Pancreas (tissue), 10 donors: ENCODE results near the gene CD70. TPM values are rescaled to one million over a fixed set of nuclear protein-coding genes. Genes with fewer than 3 reads are reported as not detected.
"Not testable (repeated sequence)": the region's sequence is repeated elsewhere in the genome, so short reads cannot be mapped to it uniquely, and the experiment has no call there.

Source experiments
- ATAC-seq, 4 donors: fragments of 200-7000 bp; cut with Tn5 transposase; one replicate each; pipeline versions ENCODE4 v1.8.0 to v1.9.1; 2020; ENCODE audit warnings: mild to moderate bottlenecking in 4 of 4, moderate library complexity in 4 of 4
- DNase-seq, 6 donors: peaks; one replicate each; pipeline ENCODE4 v3.0.0-alpha.2; 2020
- FAIRE-seq: peaks from 2 replicates; lab custom pipeline; 2012; peaks lifted over from hg19 to GRCh38; lab: Jason Lieb, UNC
- H3K27ac ChIP-seq, 4 donors: fragments of 200-600 bp; sonication (generic); 1 replicate in 3 of 4; 2 replicates in 1 of 4; pipeline versions ENCODE4 v1.5.0 to v1.8.0; 2020
- H3K27me3 ChIP-seq, 4 donors: fragments of 200-600 bp; one replicate each; pipeline ENCODE4 v1.8.0; 2021
- H3K36me3 ChIP-seq, 3 donors: fragments of 200-600 bp; sonication (generic) in 1 of 3; one replicate each; pipeline versions ENCODE4 v1.5.0 to v1.8.0; 2020 to 2021
- H3K4me1 ChIP-seq, 3 donors: fragments of 200-600 bp; one replicate each; pipeline ENCODE4 v1.8.0; 2021
- H3K4me3 ChIP-seq, 4 donors: fragments of 200-600 bp; sonication (generic) in 2 of 4; one replicate each; pipeline versions ENCODE4 v1.5.0 to v1.8.0; 2020 to 2021
- H3K9me3 ChIP-seq, 4 donors: fragments of 200-600 bp; one replicate each; pipeline ENCODE4 v1.8.0; 2021
- CTCF ChIP-seq, 4 donors: fragments of 200-600 bp; sonication (generic) in 3 of 4; IDR thresholded peaks; one replicate each; pipeline versions ENCODE4 v1.5.0 to v1.8.0; 2021; ENCODE audit warnings: antibody characterized with exemption in 4 of 4
- WGBS, 2 donors: extraction: QIAGEN DNeasy Blood & Tissue Kit; methylation state at CpG; one replicate each; pipeline ENCODE4 v1.1.7; 2013; 5-methylcytosine and 5-hydroxymethylcytosine counted together
- intact Hi-C, 3 donors: fragments of 100-400 bp; cut with DNase I; formaldehyde crosslinking; loops; one replicate each; pipeline versions ENCODE4 v1.11.1 to v1.14.2; 2022
- polyA plus RNA-seq, 2 donors: library from polyadenylated mRNA; stranded (reverse); fragments of 200-250 nt; gene quantifications; one replicate each; pipeline ENCODE4 v1.2.3, GENCODE V29; 2013
- total RNA-seq, 6 donors: library from RNA; stranded (reverse); fragmentation: NEBNext Ultra II Directional in 4 of 6; extraction: Animal tissue kit (Norgen Biotek cat#: 25700) in 4 of 6; gene quantifications; one replicate each; pipeline versions ENCODE4 v1.2.1 to v1.2.4, GENCODE V29; 2021 to 2023
- donor health status: healthy with polysubstance abuse.
- donor health status: DM: no; HTN: no; CAD: no; lungs with moderate emphysema.
- donor health status: DM: no; HTN: no; CAD: no.
- donor health status: control.
- donor health status: control.
- donor health status: Bipolar disorder and iron deficiency.
- donor health status: DM: yes; HTN: yes; CAD: no.
- donor health status: DM: no; HTN: no; CAD: no.
- donor health status: DM: no; HTN: no; CAD: no.
- donor health status: DM: yes; HTN: yes; CAD: no.

CD70 gene
- total and polyA plus RNA-seq, 8 donors: 0.16 TPM; not detected in 7

DNA sequence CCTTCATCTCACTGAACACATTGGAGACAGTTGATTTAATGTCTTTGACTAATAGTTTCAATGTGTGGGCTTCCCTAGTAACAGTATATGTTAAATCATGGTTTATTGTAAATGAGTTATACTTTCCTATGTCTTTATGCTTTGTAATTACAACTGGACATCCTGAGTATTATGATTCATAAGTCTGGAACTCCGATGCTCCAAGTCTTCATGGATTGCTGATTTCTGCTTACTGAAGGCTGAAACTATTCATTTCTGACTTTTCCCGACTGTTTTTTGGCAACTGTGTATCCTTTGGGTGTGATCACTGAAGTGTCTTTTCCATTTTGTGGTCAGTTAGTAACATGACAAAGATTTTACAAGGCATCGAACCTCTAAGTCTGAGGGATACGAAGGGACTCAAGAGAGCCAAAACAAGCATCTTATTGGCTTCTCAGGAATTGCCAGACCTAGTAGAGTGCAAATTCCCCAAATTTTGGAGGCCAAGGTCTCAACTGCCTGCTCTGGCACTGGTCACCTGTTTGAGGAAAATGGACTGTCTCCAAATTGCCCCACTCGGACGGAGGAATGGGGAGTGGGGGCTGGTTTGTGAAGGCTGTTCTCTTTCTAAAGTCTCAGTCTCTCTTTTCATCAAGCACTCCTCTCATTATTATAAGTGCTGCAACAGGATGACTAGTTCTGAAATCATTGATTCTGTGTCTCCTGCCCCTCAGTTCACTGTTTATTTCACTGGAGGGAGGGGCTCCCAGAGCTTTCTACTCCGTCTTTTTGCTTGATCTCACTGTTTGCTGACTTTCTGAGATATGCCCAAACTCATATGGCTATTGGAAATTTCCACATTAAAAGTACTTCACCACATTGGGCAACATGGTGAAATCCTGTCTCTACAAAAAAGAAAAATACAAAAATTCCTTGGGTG is 20.2 kb upstream of the CD70 start:
- FAIRE-seq: no peak
- H3K4me3 ChIP-seq: no peak overlapping the region
- intact Hi-C loops: no loop called here
- H3K4me1 ChIP-seq: no peaks in the 10 kb centered on the region
- no peaks in the 10 kb centered on the region for H3K36me3 ChIP-seq
- 36 to 52% methylated on average over 7 of the region's 7 CpGs for WGBS, 2 donors
- DNase-seq: no peak
- TF ChIP-seq CTCF (IDR thresholded peaks at IDR 0.05): no peak
- H3K27ac ChIP-seq: no peak overlapping the region
- no peak for ATAC-seq
- H3K27me3 ChIP-seq: peaks cover 0 to 9% (median 5%) of the 10 kb centered on the region in 4 donors
- H3K9me3 ChIP-seq: no peaks in the 10 kb centered on the region

GRCh38 chr19:6608940-6609339 is 18.0 kb upstream of the CD70 start:
- Histone ChIP-seq H3K4me3 (no peak overlapping the region), H3K9me3 (no peaks in the 10 kb centered on the region), H3K36me3 (no peaks in the 10 kb centered on the region), H3K27me3 (peaks cover 0 to 9% (median 5%) of the 10 kb centered on the region in 4 donors), H3K27ac (no peak overlapping the region), H3K4me1 (no peaks in the 10 kb centered on the region)
- DNase-seq (no peak), ATAC-seq (no peak), FAIRE-seq (no peak)
- TF ChIP-seq CTCF (IDR thresholded peaks at IDR 0.05): no peak
- 51 to 67% methylated on average over 5 of the region's 5 CpGs for WGBS, 2 donors
- intact Hi-C loops: no loop called here

GRCh38 chr19:6608146-6608545 is 17.2 kb upstream of the CD70 start:
- 54 to 73% methylated on average over 9 of the region's 9 CpGs for WGBS, 2 donors
- H3K4me3 ChIP-seq, H3K36me3 ChIP-seq, H3K4me1 ChIP-seq, H3K27ac ChIP-seq, intact Hi-C loops, FAIRE-seq, H3K9me3 ChIP-seq, H3K27me3 ChIP-seq, ATAC-seq, DNase-seq: not testable (repeated sequence)

GRCh38 chr19:6606276-6607070 is 15.5 kb upstream of the CD70 start:
- H3K4me3 ChIP-seq, FAIRE-seq, intact Hi-C loops, DNase-seq, H3K27me3 ChIP-seq, H3K4me1 ChIP-seq, ATAC-seq, H3K9me3 ChIP-seq, H3K36me3 ChIP-seq, H3K27ac ChIP-seq: not testable (repeated sequence)
- 66 to 73% methylated on average over 11 of the region's 11 CpGs for WGBS, 2 donors

DNA sequence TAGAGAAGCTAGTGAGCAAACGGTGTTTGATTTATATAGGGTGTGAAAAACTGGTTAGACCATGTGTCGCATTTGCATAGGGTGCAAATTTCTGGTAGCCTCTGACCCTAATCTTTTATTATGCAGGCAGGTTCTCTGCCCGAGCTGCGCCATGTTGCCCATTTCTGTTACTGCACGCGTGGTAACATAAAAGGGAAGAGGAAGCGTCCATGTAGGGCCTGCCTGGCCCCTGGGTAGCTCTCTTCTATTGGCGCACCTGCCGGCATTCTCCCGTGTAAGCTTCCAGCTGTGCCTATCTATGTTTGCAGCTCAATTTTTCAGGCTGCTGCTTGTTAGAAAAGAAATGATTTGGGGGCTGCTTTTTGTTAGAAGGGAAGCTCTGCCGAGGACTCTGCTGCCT is 14.0 kb upstream of the CD70 start:
- peaks cover 0 to 5% (median 2%) of the 10 kb centered on the region in 4 donors for H3K27me3 ChIP-seq
- intact Hi-C loops: no loop called here
- H3K4me1 ChIP-seq: no peaks in the 10 kb centered on the region
- no peak for TF ChIP-seq CTCF (IDR thresholded peaks at IDR 0.05)
- FAIRE-seq: no peak
- H3K4me3 ChIP-seq: no peak overlapping the region
- no peak for ATAC-seq
- no peak for DNase-seq
- H3K27ac ChIP-seq: no peak overlapping the region
- H3K9me3 ChIP-seq: no peaks in the 10 kb centered on the region
- WGBS, 2 donors: 39 to 44% methylated on average over 11 of the region's 11 CpGs
- no peaks in the 10 kb centered on the region for H3K36me3 ChIP-seq
